ENCODE results near the gene PSMA7. TPM values are rescaled to one million over a fixed set of nuclear protein-coding genes. Genes with fewer than 3 reads are reported as not detected.
"Not testable (repeated sequence)": the region's sequence is repeated elsewhere in the genome, so short reads cannot be mapped to it uniquely, and the experiment has no call there.

Gene PSMA7
- total RNA-seq, 2 experiments from 2014 or later, result 432 to 433 TPM

- CTCF ChIA-PET, result no interaction called here
- POLR2A ChIA-PET, result no interaction called here
These were observed 14.3 kb upstream of the PSMA7 start for GRCh38 chr20:62157387-62158087.

- POLR2A ChIA-PET, result no interaction called here
- CTCF ChIA-PET, result interaction anchor here (0.7 to 0.8 kb wide), 2 partner anchors 11 to 32 kb away, joined by 3 read pairs; no protein-coding TSS in a partner anchor
These were observed 13.6 kb upstream of the PSMA7 start for GRCh38 chr20:62156592-62157386.

GRCh38 chr20:62156254-62156556 lies 13.0 kb upstream of the PSMA7 start:
- CTCF ChIA-PET, result interaction anchor here (0.7 to 0.8 kb wide), 2 partner anchors 11 to 32 kb away, joined by 3 read pairs; no protein-coding TSS in a partner anchor

GRCh38 chr20:62155428-62156253 lies 12.4 kb upstream of the PSMA7 start:
- CTCF ChIA-PET, result no interaction called here
- POLR2A ChIA-PET, result no interaction called here

More at GRCh38 chr20:62156254-62156556, 13.0 kb upstream of the PSMA7 start:
- POLR2A ChIA-PET, result no interaction called here

GRCh38 chr20:62151835-62152364 lies 8.7 kb upstream of the PSMA7 start:
- ChIA-PET CTCF (interaction anchor here (1.5 kb wide), 1 partner anchor 141 kb away, joined by 4 read pairs; no protein-coding TSS in a partner anchor), POLR2A (no interaction called here)

GRCh38 chr20:62151225-62151624 lies 8.0 kb upstream of the PSMA7 start:
- CTCF ChIA-PET, result no interaction called here
- POLR2A ChIA-PET, result no interaction called here

GRCh38 chr20:62150310-62150575 lies 7.0 kb upstream of the PSMA7 start:
- ChIA-PET POLR2A (no interaction called here), CTCF (no interaction called here)

- CTCF ChIA-PET, result no interaction called here
- POLR2A ChIA-PET, result no interaction called here
These were observed 6.5 kb upstream of the PSMA7 start for GRCh38 chr20:62149532-62150309.

GRCh38 chr20:62148908-62149314 lies 5.7 kb upstream of the PSMA7 start:
- ChIA-PET CTCF (no interaction called here), POLR2A (no interaction called here)

GRCh38 chr20:62148383-62148782 lies 5.2 kb upstream of the PSMA7 start:
- POLR2A ChIA-PET, CTCF ChIA-PET: not testable (repeated sequence)

GRCh38 chr20:62147528-62147927 lies 4.3 kb upstream of the PSMA7 start:
- ChIA-PET CTCF (interaction anchor here (0.8 kb wide), 1 partner anchor 23 kb away, joined by 3 read pairs; no protein-coding TSS in a partner anchor), POLR2A (no interaction called here)

GRCh38 chr20:62147125-62147524 lies 3.9 kb upstream of the PSMA7 start:
- ChIA-PET POLR2A (no interaction called here), CTCF (interaction anchor here (0.6 to 0.8 kb wide), 2 partner anchors 20 to 23 kb away, joined by 3 read pairs; no protein-coding TSS in a partner anchor)

GRCh38 chr20:62146019-62146755 lies 3.0 kb upstream of the PSMA7 start:
- POLR2A ChIA-PET, result no interaction called here
- CTCF ChIA-PET, result interaction anchor here (0.5 to 1.0 kb wide), 3 partner anchors 10 to 22 kb away, joined by 3 read pairs; no protein-coding TSS in a partner anchor

- ChIA-PET POLR2A (no interaction called here), CTCF (interaction anchor here (1.0 kb wide), 1 partner anchor 11 kb away, joined by 3 read pairs; no protein-coding TSS in a partner anchor)
These were observed 2.5 kb upstream of the PSMA7 start for GRCh38 chr20:62145688-62146018.

- POLR2A ChIA-PET, result interaction anchor here (2.6 kb wide), 1 partner anchor 22 kb away, joined by 6 read pairs; the partner anchor contains the start of gene LSM14B
- CTCF ChIA-PET, result no interaction called here
These were observed 997 bp upstream of the PSMA7 start for GRCh38 chr20:62143957-62144825.

GRCh38 chr20:62142252-62143080 lies 728 bp downstream of the PSMA7 start:
- CTCF ChIA-PET, result interaction anchor here (0.8 to 2.2 kb wide), 6 partner anchors 14 to 132 kb away, joined by 3 to 11 read pairs (median 3); partner anchors contain the start of gene LSM14B
- POLR2A ChIA-PET, result interaction anchor here (2.6 kb wide), 1 partner anchor 21 kb away, joined by 6 read pairs; the partner anchor contains the start of gene LSM14B
